HS-27A (cell line): ENCODE data around the gene ARX.
A peak's percentile ranks its signal among the peaks of the same experiment; 100 is the strongest.

ENCODE experiments used
- DNase-seq: peaks from one replicate; pipeline ENCODE4 v3.0.0-alpha.2; 2012; ENCODE audit warnings: low read depth, missing footprints

Gene ARX

GRCh38 chrX:25015486-25016360 is at the start of gene ARX:
Gene ARX (minus strand): TSS chrX:25015965. CDS start chrX:25015737, 228 bp downstream.
- DNase-seq, result no peak

DNA sequence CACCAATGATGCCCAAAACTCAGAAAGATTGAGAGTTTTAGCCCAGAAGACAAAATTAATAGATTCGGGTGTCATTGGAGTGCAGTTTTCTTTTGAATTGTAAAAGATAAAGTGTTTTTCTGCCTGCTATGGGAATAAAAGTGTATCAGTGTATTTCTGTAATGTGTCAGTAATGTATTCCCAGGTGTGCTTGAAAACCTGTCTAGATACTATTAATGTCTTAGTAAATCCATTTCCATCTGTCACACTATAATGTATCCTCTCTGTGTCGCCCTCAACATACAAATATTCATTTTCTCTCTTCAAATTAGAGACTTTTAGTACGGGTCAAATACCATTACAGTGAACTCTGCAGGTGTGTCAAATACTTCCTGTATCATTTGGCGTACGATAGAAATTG is 43.5 kb upstream of the ARX start:
- no peak for DNase-seq

DNA sequence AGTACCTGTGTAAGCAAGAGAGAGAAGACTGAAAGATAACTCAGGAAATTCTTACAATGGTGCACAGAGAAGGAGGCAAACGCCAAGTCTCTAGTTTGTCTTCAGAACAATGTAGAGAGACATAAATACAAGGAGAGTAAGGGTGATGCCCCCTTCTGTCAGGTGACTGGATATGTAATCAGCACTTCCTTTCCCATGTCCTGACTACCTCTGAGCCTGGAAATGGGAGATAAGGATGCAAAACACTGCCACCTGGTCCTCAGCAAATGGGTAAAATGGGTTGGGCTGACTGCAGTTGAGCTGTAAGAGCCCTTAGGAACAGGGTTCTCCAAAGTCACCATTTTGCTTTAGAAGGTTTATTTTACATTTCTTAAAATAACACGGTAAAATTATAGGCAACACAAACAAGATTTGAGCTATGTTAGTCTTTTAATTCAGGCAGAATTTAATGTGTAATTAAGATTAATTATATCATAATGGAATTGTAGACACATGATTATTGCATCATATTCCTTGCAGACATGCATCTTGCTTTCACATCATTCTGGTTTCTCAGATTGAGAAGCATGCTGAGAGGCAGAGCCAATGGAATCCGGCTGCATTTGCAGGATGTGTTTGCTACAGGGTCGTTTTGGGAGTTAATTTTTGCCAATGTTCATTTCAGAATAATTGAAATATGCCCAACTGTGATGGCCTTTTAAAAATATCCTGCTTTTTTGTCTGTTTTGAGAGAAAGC is 37.2 kb upstream of the ARX start:
- no peak for DNase-seq

- DNase-seq, result no peak
Measured at GRCh38 chrX:25049971-25050370, 34.2 kb upstream of the ARX start.

DNA sequence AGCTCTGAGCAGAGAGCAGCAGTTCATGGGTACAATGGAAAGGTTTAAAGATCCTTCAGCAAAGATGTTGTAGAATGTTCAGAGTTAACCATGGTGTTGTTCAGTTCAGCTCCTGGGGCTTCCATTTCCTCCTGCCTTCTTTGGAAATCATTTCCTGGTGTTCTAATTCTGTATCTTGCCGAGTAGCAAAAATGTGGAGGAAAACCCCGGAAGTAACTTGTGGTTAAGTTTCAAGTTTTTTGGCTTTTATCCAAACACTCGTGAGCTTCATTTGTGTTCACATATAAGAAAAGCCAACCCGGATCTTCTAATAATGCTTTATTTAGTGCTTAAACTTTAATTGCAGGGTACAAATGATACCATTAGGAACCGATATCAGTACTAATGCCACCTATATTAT is 33.6 kb upstream of the ARX start:
- DNase-seq, result no peak

DNA sequence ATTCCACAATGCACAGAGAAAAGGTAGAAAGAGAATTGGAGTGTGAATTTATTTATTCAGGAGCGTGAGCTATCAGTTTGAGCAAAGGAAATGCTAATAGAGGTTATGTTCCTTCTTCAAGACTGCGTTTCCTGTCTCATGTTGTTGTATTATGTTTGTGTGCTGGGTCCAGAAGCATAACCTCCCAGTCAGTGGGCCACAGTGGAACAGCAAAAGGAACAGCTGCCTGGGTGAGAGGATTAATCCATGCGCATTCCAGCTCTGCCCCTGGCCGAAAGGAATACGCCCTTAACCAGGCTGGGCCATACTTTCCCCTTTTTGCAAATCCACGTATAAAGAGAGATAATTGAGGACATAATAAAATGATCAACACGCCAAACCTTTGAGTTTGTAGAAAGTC is 32.4 kb upstream of the ARX start:
- DNase-seq, result no peak

DNA sequence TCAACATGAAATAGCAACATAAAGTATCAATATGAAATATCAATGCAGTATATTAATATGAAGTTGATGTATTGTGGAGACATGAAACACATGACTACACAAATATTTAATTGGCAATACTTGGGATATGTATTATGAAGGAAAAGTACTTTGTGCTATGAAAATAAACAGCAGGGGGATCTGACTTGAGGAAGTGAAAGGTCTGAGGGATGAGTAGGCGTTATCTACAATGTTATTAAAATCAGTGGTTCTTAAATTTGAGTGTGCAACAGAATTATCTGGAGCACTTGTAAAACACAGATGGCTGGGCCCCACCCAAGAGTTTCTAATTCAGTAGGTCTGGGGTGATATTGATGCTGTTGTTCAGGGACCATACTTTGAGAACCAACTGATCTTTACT is 27.4 kb upstream of the ARX start:
- no peak for DNase-seq

- no peak for DNase-seq
Measured at GRCh38 chrX:25039036-25039435, 23.3 kb upstream of the ARX start.

GRCh38 chrX:25034889-25035288 is 19.1 kb upstream of the ARX start:
- DNase-seq, result no peak

- DNase-seq, result no peak
Measured at GRCh38 chrX:25029288-25029825, 13.6 kb upstream of the ARX start.

- DNase-seq, result peak; percentile 24
Measured at GRCh38 chrX:25028726-25029125, 13.0 kb upstream of the ARX start.

GRCh38 chrX:25026576-25026975 is 10.8 kb upstream of the ARX start:
- DNase-seq, result no peak

- DNase-seq, result no peak
Measured at GRCh38 chrX:25025615-25026014, 9.8 kb upstream of the ARX start.

GRCh38 chrX:25023908-25024307 is 8.1 kb upstream of the ARX start:
- no peak for DNase-seq

DNA sequence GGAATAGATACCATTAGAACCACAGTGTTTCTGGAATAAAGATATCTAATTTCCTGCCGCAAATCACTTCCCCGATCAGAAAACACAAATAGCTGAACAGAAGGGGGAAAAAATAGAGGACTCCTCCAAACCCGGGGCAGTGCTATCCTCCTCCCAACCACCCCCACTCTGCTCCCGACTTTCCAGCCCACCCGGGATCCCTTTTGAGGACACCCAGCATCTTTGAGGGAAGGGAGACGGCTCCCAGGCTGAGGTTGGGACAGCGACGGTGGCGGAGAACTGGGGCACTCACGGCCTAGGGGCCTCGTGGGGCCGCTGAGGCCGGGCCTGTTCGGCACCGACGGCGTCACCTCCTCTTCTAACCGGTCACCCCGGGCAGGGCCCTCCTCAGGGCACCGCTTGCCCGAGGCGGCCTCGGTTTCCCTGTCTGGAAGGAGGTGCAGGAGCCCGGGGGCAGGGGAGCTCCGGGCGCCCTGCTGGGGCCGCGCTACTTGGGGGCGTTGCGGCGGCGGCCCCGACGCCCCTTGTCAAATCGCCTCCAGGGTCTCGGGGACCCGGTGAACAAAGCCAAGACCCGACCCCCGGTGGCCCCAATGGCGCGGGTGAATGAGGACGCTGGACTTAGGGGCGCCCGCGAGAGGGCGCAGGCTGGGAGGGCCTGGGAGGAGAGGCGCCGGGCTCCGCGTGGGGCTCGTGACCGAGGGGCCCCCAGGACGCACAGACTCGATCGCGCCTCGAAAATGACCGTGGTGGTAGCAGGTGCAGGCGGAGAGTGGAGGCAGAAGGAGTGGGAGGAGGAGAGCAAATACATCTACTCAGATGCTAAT is 6.9 kb upstream of the ARX start:
- DNase-seq, result no peak

DNA sequence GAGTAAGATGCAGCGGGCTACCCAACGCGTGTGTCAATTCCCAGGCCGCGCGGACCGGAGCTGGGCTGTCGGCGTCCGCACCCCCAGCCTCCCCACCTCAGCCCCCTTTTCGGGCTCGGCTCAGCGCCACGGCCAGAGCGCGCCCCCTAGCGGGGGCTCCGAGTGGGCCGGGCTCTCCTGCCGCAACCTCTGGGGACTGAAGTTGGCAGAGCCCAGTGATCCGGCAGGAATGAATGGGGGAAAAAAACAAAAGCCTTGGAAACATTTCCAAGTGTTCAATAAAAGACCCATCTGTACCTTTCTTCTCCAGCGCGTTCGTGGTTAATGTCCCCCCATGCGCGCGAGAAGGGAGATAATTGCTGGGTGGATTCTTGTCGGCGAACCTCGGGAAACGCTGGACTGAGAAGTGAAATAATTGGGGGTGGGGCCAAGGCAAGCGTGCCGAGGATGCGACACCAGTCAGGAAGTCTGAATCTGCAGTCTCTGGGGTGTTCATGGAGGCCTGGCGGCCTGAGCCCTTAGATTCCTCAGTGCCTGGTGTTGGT is 5.2 kb upstream of the ARX start:
- no peak for DNase-seq

- no peak for DNase-seq
Measured at GRCh38 chrX:25020391-25020904, 4.7 kb upstream of the ARX start.

GRCh38 chrX:25019707-25020390 is 4.1 kb upstream of the ARX start:
- no peak for DNase-seq

DNA sequence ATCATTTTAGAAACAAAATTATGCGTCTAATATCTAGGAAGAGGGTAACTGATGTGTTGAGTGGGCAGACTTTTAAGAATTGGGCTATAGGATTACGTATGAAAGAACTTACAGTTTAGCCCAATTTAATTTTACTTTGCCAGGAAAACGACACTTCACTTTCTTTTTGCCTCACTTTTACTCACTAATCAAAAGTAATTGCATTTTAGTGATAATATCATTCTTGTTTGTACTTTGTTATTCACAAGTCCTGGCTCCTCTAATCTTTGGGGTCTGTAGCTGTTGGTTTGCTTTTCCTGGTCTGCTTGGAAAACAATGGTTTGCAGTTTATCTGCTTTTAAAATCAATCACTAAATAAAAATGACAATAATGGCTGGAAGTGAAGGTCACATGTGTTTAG is 2.9 kb upstream of the ARX start:
- DNase-seq, result no peak

DNA sequence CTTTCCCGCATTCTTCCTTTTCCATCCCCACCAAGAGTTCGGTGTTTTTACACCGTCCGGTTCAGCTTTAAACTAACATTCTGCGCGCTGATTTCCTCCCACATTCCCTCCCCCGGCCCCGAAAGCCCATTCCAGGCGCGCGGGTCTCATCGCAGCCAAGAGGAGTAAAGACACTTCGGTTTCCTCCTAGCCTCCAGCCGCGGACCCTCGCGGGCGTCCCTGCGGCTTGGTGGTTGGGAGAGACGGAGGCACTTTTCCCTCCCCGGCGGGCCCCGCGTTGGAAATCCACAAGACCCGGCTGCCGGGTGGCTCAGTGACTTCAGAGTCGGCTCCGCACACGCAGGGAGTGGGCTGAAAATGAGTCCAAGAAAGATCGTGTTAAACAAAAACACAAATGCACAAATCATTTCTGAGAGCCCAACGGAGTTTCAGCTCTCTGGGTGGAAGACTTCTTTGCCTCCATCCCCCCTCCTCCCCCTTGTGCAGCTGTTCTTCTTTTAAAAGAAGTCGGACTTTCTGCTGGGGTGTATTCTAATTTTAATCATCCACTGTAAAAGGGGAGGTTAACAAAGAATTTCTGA is 2.0 kb upstream of the ARX start:
- DNase-seq, result no peak
